Renal cortical epithelial cell (primary cell): ENCODE data around the gene KCTD20. TPM values are rescaled to one million over a fixed set of nuclear protein-coding genes. Genes with fewer than 3 reads are reported as not detected.

Experiments
- DNase-seq: peaks from one replicate; pipeline ENCODE4 v3.0.0-alpha.2; 2011; ENCODE audit warnings: low read depth
- total RNA-seq: library from RNA; depleted of rRNA; stranded (reverse); fragments of >200 nt; gene quantifications from 2 replicates; pipeline ENCODE4 v1.2.3, GENCODE V29; 2014

KCTD20 gene
- total RNA-seq, 1 donor from 2014 or later, result 62.1 TPM

DNA sequence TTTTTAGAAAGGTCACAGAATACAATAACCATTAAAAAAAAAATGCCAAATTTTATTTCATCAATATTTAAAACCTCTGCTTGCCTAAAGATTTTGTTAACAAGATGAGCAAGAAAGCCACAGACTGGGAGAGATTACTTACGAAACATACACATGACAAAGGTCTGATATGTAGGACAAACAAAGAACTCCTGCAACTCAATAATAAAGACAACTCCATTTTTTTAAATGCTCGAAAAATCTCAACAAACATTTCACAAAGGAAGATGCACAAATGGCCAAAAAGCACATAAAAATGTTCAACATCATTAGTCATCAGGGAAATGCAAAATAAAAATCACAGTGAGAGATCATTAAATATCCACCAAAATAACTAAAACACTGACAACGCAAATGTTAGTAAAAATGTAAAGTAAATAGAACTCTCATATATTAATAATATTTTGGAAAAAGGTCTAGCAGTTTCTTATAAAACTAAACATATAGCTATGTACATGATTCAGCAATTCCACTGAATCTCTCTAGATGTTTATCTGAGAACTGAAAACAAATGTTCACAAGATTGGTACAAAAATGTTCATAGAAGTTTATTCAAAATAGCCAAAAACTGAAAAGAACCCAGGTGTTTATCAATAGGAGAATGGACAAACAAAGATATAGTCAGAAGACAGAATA is 94.2 kb downstream of the KCTD20 start:
- DNase-seq, result no peak

DNA sequence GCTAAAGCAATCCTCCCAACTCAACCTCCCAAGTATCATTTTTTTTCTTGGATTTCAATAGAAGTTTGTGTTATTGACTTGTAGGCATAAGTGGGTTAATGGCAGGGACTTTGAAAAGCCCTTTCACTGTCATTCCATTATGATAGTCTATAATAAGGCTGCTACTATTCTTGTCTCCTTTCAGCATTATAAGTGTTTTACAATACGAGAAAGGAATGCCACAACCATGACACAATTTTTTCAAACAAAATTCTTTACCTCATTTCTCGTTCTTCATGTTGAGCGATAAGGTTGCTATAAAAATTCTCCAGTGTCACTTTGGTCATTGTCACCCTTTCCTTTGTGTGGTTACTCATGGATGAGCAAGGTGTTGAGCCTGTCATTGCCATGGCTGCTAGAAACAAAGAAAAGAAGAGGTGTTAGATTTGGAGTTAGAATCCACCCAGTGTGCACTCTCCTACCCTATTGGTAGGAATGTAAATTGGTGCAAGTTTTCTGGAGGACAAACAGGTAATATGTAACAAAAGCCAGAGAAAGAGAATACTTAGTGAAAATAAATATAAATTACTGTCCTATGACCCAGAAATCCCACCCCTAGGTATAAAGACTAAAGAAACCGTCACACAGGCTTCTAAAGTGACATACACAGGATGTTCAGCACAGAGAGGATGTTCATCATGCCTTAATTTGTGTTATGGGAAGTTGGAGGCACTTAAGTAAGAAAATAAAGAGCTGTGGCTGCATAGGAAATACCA is 97.2 kb downstream of the KCTD20 start:
- DNase-seq, result no peak

Other genes with a start within 250 kb of the KCTD20 start
- 3.8 and 25.3 TPM in 2 replicates for gene BRPF3, start 246.3 kb upstream of the KCTD20 start, total RNA-seq
- not detected in 2 replicates for gene PNPLA1, start 172.9 kb upstream of the KCTD20 start, total RNA-seq
- 0.35 TPM in 1 of 2 replicates, not detected in the other for gene BNIP5, start 106.1 kb upstream of the KCTD20 start, total RNA-seq
- gene ETV7, start 55.3 kb upstream of the KCTD20 start, total RNA-seq, result 0.40 and 0.87 TPM in 2 replicates
- not detected in 2 replicates for gene PXT1, start 146 bp upstream of the KCTD20 start, total RNA-seq
- gene STK38, start 104.5 kb downstream of the KCTD20 start, total RNA-seq, result 13.5 and 72.3 TPM in 2 replicates
- gene SRSF3, start 151.4 kb downstream of the KCTD20 start, total RNA-seq, result 182 and 305 TPM in 2 replicates
- gene CDKN1A, start 235.7 kb downstream of the KCTD20 start, total RNA-seq, result 343 and 516 TPM in 2 replicates